GM12873 (cell line): ENCODE measurements around the gene DIP2C.

Source experiments
- CTCF ChIP-seq: IDR thresholded peaks from 2 replicates; pipeline ENCODE4 v1.5.1; 2012; ENCODE audit warnings: low read depth, mild to moderate bottlenecking, moderate library complexity, low read length, control low read depth; ENCODE audit not compliant: insufficient read depth; ENCODE audit errors: missing control alignments

The DIP2C gene

GRCh38 chr10:541041-541440 is 148.4 kb downstream of the DIP2C start:
- TF ChIP-seq CTCF: no peak

- TF ChIP-seq CTCF: no peak
These were observed 150.6 kb downstream of the DIP2C start for GRCh38 chr10:538895-539294.

- TF ChIP-seq CTCF: no peak
These were observed 152.5 kb downstream of the DIP2C start for GRCh38 chr10:536935-537334.

GRCh38 chr10:536371-536925 is 153.0 kb downstream of the DIP2C start:
- TF ChIP-seq CTCF: no peak

GRCh38 chr10:535952-536351 is 153.5 kb downstream of the DIP2C start:
- no peak for TF ChIP-seq CTCF

GRCh38 chr10:535051-535450 is 154.4 kb downstream of the DIP2C start:
- no peak for TF ChIP-seq CTCF

- TF ChIP-seq CTCF: no peak
These were observed 155.4 kb downstream of the DIP2C start for GRCh38 chr10:534047-534566.
